Epidermal melanocyte (primary cell): Measurements from ENCODE around the gene EYA2.
"Not testable (repeated sequence)": the region's sequence is repeated elsewhere in the genome, so short reads cannot be mapped to it uniquely, and the experiment has no call there.

Experiments
- DNase-seq: peaks from one replicate; pipeline ENCODE4 v3.0.0; 2011; ENCODE audit warnings: low spot score; ENCODE audit not compliant: insufficient read length

EYA2 gene

GRCh38 chr20:47201074-47201730 lies 306.6 kb downstream of the EYA2 start:
- DNase-seq = no peak

- no peak for DNase-seq
Measured at GRCh38 chr20:47202733-47203667, 308.4 kb downstream of the EYA2 start.

- DNase-seq = no peak
Measured at GRCh38 chr20:47204008-47204849, 309.6 kb downstream of the EYA2 start.

GRCh38 chr20:47204850-47205122 lies 310.1 kb downstream of the EYA2 start:
- not testable (repeated sequence) for DNase-seq

GRCh38 chr20:47205577-47206123 lies 311.0 kb downstream of the EYA2 start:
- DNase-seq = peak; percentile 20

- not testable (repeated sequence) for DNase-seq
Measured at GRCh38 chr20:47206552-47206951, 311.9 kb downstream of the EYA2 start.

GRCh38 chr20:47206962-47207641 lies 312.5 kb downstream of the EYA2 start:
- DNase-seq = no peak

- DNase-seq = no peak
Measured at GRCh38 chr20:47208534-47209174, 314.0 kb downstream of the EYA2 start.

GRCh38 chr20:47209982-47210381 lies 315.3 kb downstream of the EYA2 start:
- DNase-seq = no peak

DNA sequence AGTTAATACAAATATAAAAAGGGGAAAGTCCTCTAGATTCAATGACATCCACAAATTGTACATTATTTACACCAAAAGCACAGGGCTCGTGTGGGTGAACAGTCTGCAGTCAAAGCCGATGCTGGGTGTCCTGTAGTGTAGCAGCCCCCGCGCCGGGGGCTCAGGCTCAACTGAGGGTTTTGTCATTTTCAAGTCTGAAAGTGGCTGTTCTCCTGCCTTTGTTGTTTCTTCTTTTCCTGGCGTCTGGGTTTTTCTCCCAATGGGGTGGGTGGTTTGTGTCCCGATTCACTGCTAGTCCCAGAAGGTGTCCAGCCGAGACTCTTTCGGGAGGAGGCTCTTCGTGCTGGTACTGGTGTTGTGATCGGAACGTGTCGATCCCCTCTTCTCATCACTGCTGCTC lies 315.8 kb downstream of the EYA2 start:
- no peak for DNase-seq

GRCh38 chr20:47211036-47211435 lies 316.4 kb downstream of the EYA2 start:
- DNase-seq = no peak

DNA sequence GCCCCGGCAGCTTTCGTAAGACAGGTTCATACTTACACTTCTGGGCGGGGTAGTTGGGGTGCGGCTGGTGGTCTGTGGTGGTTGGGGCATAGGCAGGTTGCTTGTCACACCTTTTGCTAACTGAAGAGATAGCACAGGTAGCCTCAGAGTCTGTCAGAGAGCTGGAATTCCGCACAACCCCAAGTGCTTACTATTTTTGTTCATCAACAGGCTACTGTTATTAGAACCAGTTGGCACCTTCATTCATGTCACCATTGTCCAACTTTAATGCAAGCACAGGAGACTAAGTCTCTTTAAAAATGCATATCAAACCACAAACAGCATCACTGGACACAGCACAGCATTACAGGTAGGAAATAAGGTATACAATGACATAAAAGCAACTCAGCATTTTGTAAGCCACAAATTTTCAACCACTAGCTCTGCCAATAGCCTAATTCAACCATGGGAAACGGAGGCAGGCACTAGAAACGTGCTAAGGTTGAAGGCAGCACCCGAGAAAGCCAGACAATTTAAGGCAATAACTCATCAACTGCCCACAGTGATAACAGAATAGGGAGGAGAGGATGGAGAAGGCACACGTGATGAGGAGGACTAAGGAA lies 318.1 kb downstream of the EYA2 start:
- DNase-seq = no peak

- DNase-seq = no peak
Measured at GRCh38 chr20:47213966-47214365, 319.3 kb downstream of the EYA2 start.

GRCh38 chr20:47215653-47216397 lies 321.2 kb downstream of the EYA2 start:
- DNase-seq = no peak

DNA sequence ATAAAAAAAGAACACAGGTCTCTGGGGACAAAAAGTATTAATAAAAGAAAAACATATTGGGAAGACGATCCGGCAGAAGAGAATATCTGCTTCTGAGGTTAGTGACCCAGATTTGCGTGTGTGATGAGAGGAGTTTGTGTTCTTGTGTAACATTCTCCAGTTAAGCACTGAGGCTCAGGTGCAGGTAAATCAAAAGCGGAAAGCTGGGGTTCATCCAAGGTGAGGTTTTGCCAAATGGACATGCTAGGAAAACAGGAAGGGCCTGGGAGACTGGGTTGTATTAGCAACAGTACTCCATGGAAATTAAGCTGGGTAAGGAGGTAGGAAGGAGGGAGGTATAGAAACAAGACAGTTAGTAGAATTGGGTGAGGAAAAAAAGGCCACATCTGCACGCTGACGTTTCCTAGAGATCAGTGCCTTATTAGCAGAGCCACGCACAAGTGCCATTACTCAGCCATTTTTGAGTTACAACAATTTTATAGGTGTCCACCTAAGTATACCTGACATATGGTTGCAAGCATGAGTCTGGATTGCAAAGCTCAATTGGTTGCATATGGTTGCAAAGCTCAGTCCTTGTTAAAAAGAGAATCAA lies 322.3 kb downstream of the EYA2 start:
- no peak for DNase-seq

GRCh38 chr20:47217482-47218446 lies 323.1 kb downstream of the EYA2 start:
- DNase-seq = no peak

GRCh38 chr20:47220161-47220582 lies 325.5 kb downstream of the EYA2 start:
- no peak for DNase-seq
